GM12878 (cell line): ENCODE results near the gene ARL6IP1. TPM values are rescaled to one million over a fixed set of nuclear protein-coding genes. Genes with fewer than 3 reads are reported as not detected.

Experiments
- ATAC-seq: fragments of 200-7000 bp; cut with Tn5 transposase; 3 replicates; pipeline ENCODE4 v1.9.1; 2020; ENCODE audit warnings: mild to moderate bottlenecking, moderate library complexity
- BruUV-seq: library from RNA; stranded (reverse); fragments of 400-500 nt; replicated peaks from 2 replicates; lab custom pipeline; 2021; lab: Mats Ljungman, UMichigan
- CTCF ChIA-PET: fragments of 300-600 bp; sonication (Branson Sonifier 250); formaldehyde crosslinking; extraction: SDS; loops from one replicate; lab custom pipeline; 2021; ENCODE audit warnings: inconsistent platforms; lab: Yijun Ruan, JAX
- POLR2A ChIA-PET: fragments of 350-600 bp; formaldehyde crosslinking; extraction: SDS; loops from one replicate; lab custom pipeline; 2021; ENCODE audit warnings: inconsistent platforms; lab: Charles Lee
- RAD21 ChIA-PET: fragments of 300-600 bp; sonication (Branson Sonifier 250); formaldehyde crosslinking; loops from one replicate; lab custom pipeline; 2023; ENCODE audit warnings: antibody characterized with exemption; ENCODE audit not compliant: unreplicated experiment; lab: Charles Lee
- SMC1A ChIA-PET: fragments of 300-600 bp; sonication (Branson Sonifier 250); formaldehyde crosslinking; loops from one replicate; lab custom pipeline; 2023; ENCODE audit not compliant: unreplicated experiment, uncharacterized antibody; lab: Charles Lee
- DNase-seq: peaks from one replicate; pipeline ENCODE4 v3.0.0-alpha.2; 2011; ENCODE audit warnings: low read depth, low spot score
- FAIRE-seq: peaks from 3 replicates; lab custom pipeline; 2011; peaks lifted over from hg19 to GRCh38; lab: Jason Lieb, UNC
- H2AFZ ChIP-seq: 2 replicates; pipeline ENCODE4 v1.6.0; 2011; ENCODE audit warnings: low read depth, low read length, control low read depth; ENCODE audit not compliant: control insufficient read depth
- H3K27ac ChIP-seq: 2 replicates; pipeline ENCODE4 v1.5.1; 2011; ENCODE audit warnings: control low read depth; ENCODE audit not compliant: control insufficient read depth, insufficient read depth
- H3K27me3 ChIP-seq, 2 experiments: replicated peaks in 1 of 2; 2 replicates each; pipeline versions ENCODE4 v1.6.0 to v1.6.1; 2011; ENCODE audit warnings: low read length in 1 of 2; ENCODE audit not compliant: control insufficient read depth in 2 of 2, insufficient read depth in 2 of 2
- H3K36me3 ChIP-seq, 2 experiments: 2 replicates each; pipeline ENCODE4 v1.5.1; 2011; ENCODE audit warnings: low read length in 1 of 2; ENCODE audit not compliant: control insufficient read depth in 2 of 2, insufficient read depth in 2 of 2
- H3K4me1 ChIP-seq: 2 replicates; pipeline ENCODE4 v1.6.1; 2011; ENCODE audit warnings: mild to moderate bottlenecking, low read length, moderate library complexity, mixed read lengths; ENCODE audit not compliant: control insufficient read depth, insufficient read depth
- H3K4me2 ChIP-seq: 2 replicates; pipeline ENCODE4 v1.6.0; 2011; ENCODE audit warnings: control low read depth; ENCODE audit not compliant: control insufficient read depth, insufficient read depth
- H3K4me3 ChIP-seq: fragments of 200-600 bp; sonication (generic); 2 replicates; pipeline ENCODE4 v1.5.1; 2016
- H3K79me2 ChIP-seq: 2 replicates; pipeline ENCODE4 v1.6.0; 2011; ENCODE audit warnings: low read length; ENCODE audit not compliant: control insufficient read depth, insufficient read depth
- H3K9ac ChIP-seq: 2 replicates; pipeline ENCODE4 v1.8.0; 2011; ENCODE audit warnings: low read length, control low read depth, mixed read lengths; ENCODE audit not compliant: control insufficient read depth, insufficient read depth
- H3K9me3 ChIP-seq: replicated peaks from 3 replicates; pipeline ENCODE4 v1.5.1; 2011; ENCODE audit warnings: mild to moderate bottlenecking, low read length; ENCODE audit not compliant: control insufficient read depth, insufficient read depth
- H4K20me1 ChIP-seq: 2 replicates; pipeline ENCODE4 v1.6.0; 2011; ENCODE audit not compliant: control insufficient read depth, insufficient read depth
- EP300 ChIP-seq, 2 experiments: fragments of 150-350 bp in 1 of 2; IDR thresholded peaks; 2 replicates each; pipeline ENCODE4 v1.6.1; 2011 to 2012; ENCODE audit warnings: low read depth in 2 of 2, low read length in 2 of 2, borderline replicate concordance in 1 of 2, improper control_type of control experiment in 1 of 2, inconsistent platforms in 1 of 2; ENCODE audit not compliant: control insufficient read depth in 1 of 2
- FOXM1 ChIP-seq: IDR thresholded peaks from 2 replicates; pipeline ENCODE4 v1.6.1; 2012; ENCODE audit warnings: low read depth, mild to moderate bottlenecking, inconsistent platforms, low read length, moderate library complexity
- JUND ChIP-seq: IDR thresholded peaks from 2 replicates; pipeline ENCODE4 v1.6.1; 2012; ENCODE audit warnings: low read depth, mild to moderate bottlenecking, low read length, improper control_type of control experiment, moderate library complexity
- NFYA ChIP-seq: IDR thresholded peaks from 2 replicates; pipeline ENCODE4 v1.6.1; 2011; ENCODE audit warnings: low read depth, mild to moderate bottlenecking, low read length, improper control_type of control experiment, borderline replicate concordance
- POLR2A ChIP-seq: IDR thresholded peaks from 2 replicates; pipeline ENCODE4 v1.6.1; 2011; ENCODE audit warnings: low read depth, mild to moderate bottlenecking, low read length
- RELA ChIP-seq: fragments of 450-650 bp; IDR thresholded peaks from 2 replicates; pipeline ENCODE4 v1.8.0; 2014; ENCODE audit warnings: borderline replicate concordance; ENCODE audit not compliant: partially characterized antibody
- RFX5 ChIP-seq: IDR thresholded peaks from 2 replicates; pipeline ENCODE4 v1.6.1; 2011; ENCODE audit warnings: low read depth, low read length, improper control_type of control experiment
- TCF3 ChIP-seq: IDR thresholded peaks from 2 replicates; pipeline ENCODE4 v1.6.1; 2012; ENCODE audit warnings: low read depth, mild to moderate bottlenecking, low read length, borderline replicate concordance; ENCODE audit not compliant: insufficient read depth
- ZNF622 ChIP-seq: fragments of 450-650 bp; IDR thresholded peaks from 2 replicates; pipeline ENCODE4 v1.6.1; 2017; ENCODE audit warnings: mild to moderate bottlenecking, inconsistent platforms
- WGBS: methylation state at CpG from one replicate; pipeline ENCODE4 v1.1.6; 2016; ENCODE audit warnings: low lambda C conversion rate; ENCODE audit not compliant: insufficient replicate concordance, insufficient coverage; ENCODE audit errors: missing lambda C conversion rate; 5-methylcytosine and 5-hydroxymethylcytosine counted together
- in situ Hi-C: fragments of 300-500 bp; cut with MboI; formaldehyde crosslinking; loops from 9 replicates; pipeline ENCODE4 v1.14.3; 2018; ENCODE audit warnings: mixed read lengths
- intact Hi-C: fragments of 100-400 bp; cut with micrococcal nuclease; formaldehyde crosslinking; loops from one replicate; pipeline ENCODE4 v1.14.2; 2022; ENCODE audit not compliant: unreplicated experiment
- polyA plus RNA-seq, 11 experiments: library from polyadenylated mRNA; depleted of rRNA in 4 of 11; unstranded in 6 of 11; stranded (reverse) in 5 of 11; fragments of >200 nt; fragmentation: Nextera tagmentation in 4 of 11; fragmentation: Illumina TruSeq in 1 of 11; extraction: Ambion mirVana in 4 of 11; extraction: Trizol in 1 of 11; gene quantifications; 1 replicate in 1 of 11; 2 replicates in 10 of 11; pipeline versions ENCODE4 v1.2.1 to v1.2.3, GENCODE V29; 2011 to 2016; ENCODE audit warnings: inconsistent platforms in 2 of 11, missing spikeins in 2 of 11, low read depth in 1 of 11
- total RNA-seq, 4 experiments: library from RNA; depleted of rRNA in 3 of 4; stranded (reverse); fragments of >200 nt in 3 of 4; fragmentation: Illumina TruSeq in 1 of 4; extraction: Trizol in 1 of 4; gene quantifications; 2 replicates each; pipeline versions ENCODE4 v1.2.1 to v1.2.3, GENCODE V29; 2013 to 2021
- TF ChIP-seq, protein P1 (sequence below): fragments of 450-650 bp; IDR thresholded peaks from 2 replicates; pipeline ENCODE4 v1.6.1; 2016; ENCODE audit warnings: mild to moderate bottlenecking
- TF ChIP-seq, protein P2 (sequence below): IDR thresholded peaks from 2 replicates; pipeline ENCODE4 v1.6.1; 2012; ENCODE audit warnings: low read depth, low read length, improper control_type of control experiment
- TF ChIP-seq, protein P3 (sequence below): IDR thresholded peaks from 2 replicates; pipeline ENCODE4 v1.6.1; 2012; ENCODE audit warnings: low read length, inconsistent platforms
- TF ChIP-seq, protein P4 (sequence below): fragments of 450-650 bp; IDR thresholded peaks from 2 replicates; pipeline ENCODE4 v1.6.1; 2017; ENCODE audit warnings: mild to moderate bottlenecking, moderate library complexity
- TF ChIP-seq, protein P5 (sequence below): fragments of 450-650 bp; IDR thresholded peaks from 2 replicates; pipeline ENCODE4 v1.6.1; 2014; ENCODE audit warnings: mild to moderate bottlenecking
- TF ChIP-seq, protein P6 (sequence below): fragments of 450-650 bp; IDR thresholded peaks from 2 replicates; pipeline ENCODE4 v1.6.1; 2017; ENCODE audit warnings: borderline replicate concordance

The ARL6IP1 gene
- total and polyA plus RNA-seq, 10 of the 15 experiments (the other 5 are each of a cell fraction or from before 2014, with no cell fraction given), result 99.3 to 334 (median 197) TPM

DNA sequence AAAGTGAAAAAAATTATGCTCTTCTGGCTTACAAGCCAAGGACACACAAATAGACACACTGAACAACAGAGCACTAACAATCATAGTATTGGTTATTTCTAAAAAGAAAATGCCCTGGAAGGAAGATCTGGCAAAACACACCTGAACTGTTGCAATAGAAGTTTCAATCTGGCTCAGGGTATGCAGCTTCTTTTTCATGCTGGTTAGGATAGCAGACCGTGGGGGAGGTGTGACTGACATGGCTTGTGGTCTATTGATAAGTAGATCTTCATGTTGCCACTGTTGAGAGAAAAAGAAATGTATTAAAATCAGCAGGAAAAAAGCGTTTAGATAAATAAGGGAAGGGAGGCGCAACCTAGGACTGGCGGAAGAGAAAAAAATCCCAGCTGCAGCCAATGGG, 26.5 kb upstream of the ARL6IP1 start:
- POLR2A ChIA-PET, result no interaction called here
- FAIRE-seq, result no peak
- Histone ChIP-seq H4K20me1 (no peaks in the 10 kb centered on the region), H3K27ac (no peak overlapping the region), H3K4me1 (no peaks in the 10 kb centered on the region), H3K79me2 (no peaks in the 10 kb centered on the region), H3K9ac (no peak overlapping the region), H2AFZ (no peak overlapping the region)
- intact Hi-C loops, result no loop called here
- SMC1A ChIA-PET, result interaction anchor here (1.3 kb wide), 1 partner anchor 12 kb away, joined by 4 read pairs; no protein-coding TSS in a partner anchor
- CTCF ChIA-PET, result interaction anchor here (1.0 to 1.4 kb wide), 2 partner anchors 26 to 141 kb away, joined by 4 to 6 read pairs; partner anchors contain the start of gene ARL6IP1
- TF ChIP-seq, protein P1, sequence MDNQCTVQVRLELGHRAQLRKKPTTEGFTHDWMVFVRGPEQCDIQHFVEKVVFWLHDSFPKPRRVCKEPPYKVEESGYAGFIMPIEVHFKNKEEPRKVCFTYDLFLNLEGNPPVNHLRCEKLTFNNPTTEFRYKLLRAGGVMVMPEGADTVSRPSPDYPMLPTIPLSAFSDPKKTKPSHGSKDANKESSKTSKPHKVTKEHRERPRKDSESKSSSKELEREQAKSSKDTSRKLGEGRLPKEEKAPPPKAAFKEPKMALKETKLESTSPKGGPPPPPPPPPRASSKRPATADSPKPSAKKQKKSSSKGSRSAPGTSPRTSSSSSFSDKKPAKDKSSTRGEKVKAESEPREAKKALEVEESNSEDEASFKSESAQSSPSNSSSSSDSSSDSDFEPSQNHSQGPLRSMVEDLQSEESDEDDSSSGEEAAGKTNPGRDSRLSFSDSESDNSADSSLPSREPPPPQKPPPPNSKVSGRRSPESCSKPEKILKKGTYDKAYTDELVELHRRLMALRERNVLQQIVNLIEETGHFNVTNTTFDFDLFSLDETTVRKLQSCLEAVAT, result no peak
- TF ChIP-seq TCF3 (no peak), EP300 (IDR thresholded peaks at IDR 0.05; ENCODE audit: borderline replicate concordance in 1 of 2, control insufficient read depth in 1 of 2, low read depth in 2 of 2, low read length in 2 of 2) (no peak), NFYA (no peak), POLR2A (no peak), JUND (no peak), RELA (no peak), ZNF622 (no peak), RFX5 (no peak), FOXM1 (no peak)
- TF ChIP-seq, protein P2, sequence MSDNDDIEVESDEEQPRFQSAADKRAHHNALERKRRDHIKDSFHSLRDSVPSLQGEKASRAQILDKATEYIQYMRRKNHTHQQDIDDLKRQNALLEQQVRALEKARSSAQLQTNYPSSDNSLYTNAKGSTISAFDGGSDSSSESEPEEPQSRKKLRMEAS, result no peak
- TF ChIP-seq, protein P3, sequence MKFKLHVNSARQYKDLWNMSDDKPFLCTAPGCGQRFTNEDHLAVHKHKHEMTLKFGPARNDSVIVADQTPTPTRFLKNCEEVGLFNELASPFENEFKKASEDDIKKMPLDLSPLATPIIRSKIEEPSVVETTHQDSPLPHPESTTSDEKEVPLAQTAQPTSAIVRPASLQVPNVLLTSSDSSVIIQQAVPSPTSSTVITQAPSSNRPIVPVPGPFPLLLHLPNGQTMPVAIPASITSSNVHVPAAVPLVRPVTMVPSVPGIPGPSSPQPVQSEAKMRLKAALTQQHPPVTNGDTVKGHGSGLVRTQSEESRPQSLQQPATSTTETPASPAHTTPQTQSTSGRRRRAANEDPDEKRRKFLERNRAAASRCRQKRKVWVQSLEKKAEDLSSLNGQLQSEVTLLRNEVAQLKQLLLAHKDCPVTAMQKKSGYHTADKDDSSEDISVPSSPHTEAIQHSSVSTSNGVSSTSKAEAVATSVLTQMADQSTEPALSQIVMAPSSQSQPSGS, result no peak
- TF ChIP-seq, protein P4, sequence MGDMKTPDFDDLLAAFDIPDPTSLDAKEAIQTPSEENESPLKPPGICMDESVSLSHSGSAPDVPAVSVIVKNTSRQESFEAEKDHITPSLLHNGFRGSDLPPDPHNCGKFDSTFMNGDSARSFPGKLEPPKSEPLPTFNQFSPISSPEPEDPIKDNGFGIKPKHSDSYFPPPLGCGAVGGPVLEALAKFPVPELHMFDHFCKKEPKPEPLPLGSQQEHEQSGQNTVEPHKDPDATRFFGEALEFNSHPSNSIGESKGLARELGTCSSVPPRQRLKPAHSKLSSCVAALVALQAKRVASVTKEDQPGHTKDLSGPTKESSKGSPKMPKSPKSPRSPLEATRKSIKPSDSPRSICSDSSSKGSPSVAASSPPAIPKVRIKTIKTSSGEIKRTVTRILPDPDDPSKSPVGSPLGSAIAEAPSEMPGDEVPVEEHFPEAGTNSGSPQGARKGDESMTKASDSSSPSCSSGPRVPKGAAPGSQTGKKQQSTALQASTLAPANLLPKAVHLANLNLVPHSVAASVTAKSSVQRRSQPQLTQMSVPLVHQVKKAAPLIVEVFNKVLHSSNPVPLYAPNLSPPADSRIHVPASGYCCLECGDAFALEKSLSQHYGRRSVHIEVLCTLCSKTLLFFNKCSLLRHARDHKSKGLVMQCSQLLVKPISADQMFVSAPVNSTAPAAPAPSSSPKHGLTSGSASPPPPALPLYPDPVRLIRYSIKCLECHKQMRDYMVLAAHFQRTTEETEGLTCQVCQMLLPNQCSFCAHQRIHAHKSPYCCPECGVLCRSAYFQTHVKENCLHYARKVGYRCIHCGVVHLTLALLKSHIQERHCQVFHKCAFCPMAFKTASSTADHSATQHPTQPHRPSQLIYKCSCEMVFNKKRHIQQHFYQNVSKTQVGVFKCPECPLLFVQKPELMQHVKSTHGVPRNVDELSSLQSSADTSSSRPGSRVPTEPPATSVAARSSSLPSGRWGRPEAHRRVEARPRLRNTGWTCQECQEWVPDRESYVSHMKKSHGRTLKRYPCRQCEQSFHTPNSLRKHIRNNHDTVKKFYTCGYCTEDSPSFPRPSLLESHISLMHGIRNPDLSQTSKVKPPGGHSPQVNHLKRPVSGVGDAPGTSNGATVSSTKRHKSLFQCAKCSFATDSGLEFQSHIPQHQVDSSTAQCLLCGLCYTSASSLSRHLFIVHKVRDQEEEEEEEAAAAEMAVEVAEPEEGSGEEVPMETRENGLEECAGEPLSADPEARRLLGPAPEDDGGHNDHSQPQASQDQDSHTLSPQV, result no peak
- TF ChIP-seq, protein P5, sequence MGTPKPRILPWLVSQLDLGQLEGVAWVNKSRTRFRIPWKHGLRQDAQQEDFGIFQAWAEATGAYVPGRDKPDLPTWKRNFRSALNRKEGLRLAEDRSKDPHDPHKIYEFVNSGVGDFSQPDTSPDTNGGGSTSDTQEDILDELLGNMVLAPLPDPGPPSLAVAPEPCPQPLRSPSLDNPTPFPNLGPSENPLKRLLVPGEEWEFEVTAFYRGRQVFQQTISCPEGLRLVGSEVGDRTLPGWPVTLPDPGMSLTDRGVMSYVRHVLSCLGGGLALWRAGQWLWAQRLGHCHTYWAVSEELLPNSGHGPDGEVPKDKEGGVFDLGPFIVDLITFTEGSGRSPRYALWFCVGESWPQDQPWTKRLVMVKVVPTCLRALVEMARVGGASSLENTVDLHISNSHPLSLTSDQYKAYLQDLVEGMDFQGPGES, result no peak
- TF ChIP-seq, protein P6, sequence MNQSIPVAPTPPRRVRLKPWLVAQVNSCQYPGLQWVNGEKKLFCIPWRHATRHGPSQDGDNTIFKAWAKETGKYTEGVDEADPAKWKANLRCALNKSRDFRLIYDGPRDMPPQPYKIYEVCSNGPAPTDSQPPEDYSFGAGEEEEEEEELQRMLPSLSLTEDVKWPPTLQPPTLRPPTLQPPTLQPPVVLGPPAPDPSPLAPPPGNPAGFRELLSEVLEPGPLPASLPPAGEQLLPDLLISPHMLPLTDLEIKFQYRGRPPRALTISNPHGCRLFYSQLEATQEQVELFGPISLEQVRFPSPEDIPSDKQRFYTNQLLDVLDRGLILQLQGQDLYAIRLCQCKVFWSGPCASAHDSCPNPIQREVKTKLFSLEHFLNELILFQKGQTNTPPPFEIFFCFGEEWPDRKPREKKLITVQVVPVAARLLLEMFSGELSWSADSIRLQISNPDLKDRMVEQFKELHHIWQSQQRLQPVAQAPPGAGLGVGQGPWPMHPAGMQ, result no peak
- TF ChIP-seq, all 136 proteins: peak for 0
- no peak overlapping the region for H3K4me3 ChIP-seq
- DNase-seq (no peak), ATAC-seq (no peak)
- H3K9me3 ChIP-seq, result no peaks in the 10 kb centered on the region
- RAD21 ChIA-PET, result no interaction called here
- peaks cover 6 to 16% of the 10 kb centered on the region in 2 experiments for H3K36me3 ChIP-seq
- H3K27me3 ChIP-seq, result no peaks in the 10 kb centered on the region
- 94% methylated on average over 4 of the region's 4 CpGs for WGBS
- no TSS peak for BruUV-seq
- no peak overlapping the region for H3K4me2 ChIP-seq
- in situ Hi-C loops, result no loop called here
